CD4-positive, alpha-beta T cell (primary cell): ENCODE measurements around the gene KLHL17. TPM values are rescaled to one million over a fixed set of nuclear protein-coding genes. Genes with fewer than 3 reads are reported as not detected.

ENCODE experiments used
- ATAC-seq: fragments of 200-7000 bp; cut with Tn5 transposase; one replicate; pipeline ENCODE4 v1.10.0; 2022; ENCODE audit warnings: mild to moderate bottlenecking; ENCODE audit not compliant: poor library complexity
- CTCF ChIA-PET: fragments of 350-600 bp; sonication (Branson Sonifier 250); formaldehyde crosslinking; loops from one replicate; lab custom pipeline; 2021; ENCODE audit warnings: antibody characterized with exemption, inconsistent platforms; lab: Charles Lee
- POLR2A ChIA-PET: fragments of 350-600 bp; sonication (Branson Sonifier 250); formaldehyde crosslinking; loops from one replicate; lab custom pipeline; 2021; ENCODE audit warnings: antibody characterized with exemption, inconsistent platforms; lab: Charles Lee
- DNase-seq, 14 experiments: peaks; one replicate each; pipeline ENCODE4 v3.0.0-alpha.2; 2013 to 2020; ENCODE audit warnings: mixed read lengths in 2 of 14
- H3K27ac ChIP-seq, 2 donors: one replicate each; pipeline versions ENCODE4 v1.5.1 to v1.7.0; 2013; ENCODE audit warnings: low read length in 2 of 2, low read depth in 1 of 2, mild to moderate bottlenecking in 1 of 2
- H3K27me3 ChIP-seq, 2 experiments: 1 replicate in 1 of 2; 2 replicates in 1 of 2; pipeline versions ENCODE4 v1.6.1 to v1.7.0; 2013; ENCODE audit warnings: low read length in 2 of 2, control low read depth in 1 of 2, mild to moderate bottlenecking in 1 of 2, moderate library complexity in 1 of 2; ENCODE audit not compliant: insufficient read depth in 2 of 2, control insufficient read depth in 1 of 2
- H3K36me3 ChIP-seq: one replicate; pipeline ENCODE4 v1.6.1; 2013; ENCODE audit warnings: low read length, control low read depth; ENCODE audit not compliant: insufficient read depth
- H3K4me1 ChIP-seq: one replicate; pipeline ENCODE4 v1.6.1; 2013; ENCODE audit warnings: low read length, control low read depth; ENCODE audit not compliant: insufficient read depth
- H3K4me3 ChIP-seq: one replicate; pipeline ENCODE4 v1.5.1; 2013; ENCODE audit warnings: mild to moderate bottlenecking, low read length, moderate library complexity
- H3K9me3 ChIP-seq, 2 experiments: 1 replicate in 1 of 2; 2 replicates in 1 of 2; pipeline versions ENCODE4 v1.6.1 to v1.7.0; 2013; ENCODE audit warnings: low read length in 2 of 2, mild to moderate bottlenecking in 2 of 2, control low read depth in 1 of 2, moderate library complexity in 1 of 2; ENCODE audit not compliant: control insufficient read depth in 1 of 2, insufficient read depth in 1 of 2
- H3K27ac Mint-ChIP-seq: one replicate; pipeline ENCODE4 v1.8.0; 2020; ENCODE audit warnings: mixed read lengths
- H3K27me3 Mint-ChIP-seq: one replicate; pipeline ENCODE4 v1.8.0; 2021; ENCODE audit warnings: mixed read lengths
- H3K36me3 Mint-ChIP-seq: one replicate; pipeline ENCODE4 v1.8.0; 2021; ENCODE audit warnings: low read depth, mixed read lengths
- H3K4me1 Mint-ChIP-seq: one replicate; pipeline ENCODE4 v1.8.0; 2021; ENCODE audit warnings: low read depth, mixed read lengths
- H3K4me3 Mint-ChIP-seq: one replicate; pipeline ENCODE4 v1.8.0; 2020; ENCODE audit warnings: mild to moderate bottlenecking, mixed read lengths
- H3K9me3 Mint-ChIP-seq: one replicate; pipeline ENCODE4 v1.8.0; 2020; ENCODE audit warnings: mixed read lengths
- intact Hi-C, 2 experiments: fragments of 100-400 bp; cut with DNase I in 1 of 2; cut with micrococcal nuclease in 1 of 2; formaldehyde crosslinking; loops; one replicate each; pipeline versions ENCODE4 v1.15.1 to v1.9.0; 2023 to 2025; cut with DNase I, micrococcal nuclease
- total RNA-seq, 174 experiments: library from RNA in 2 of 174; stranded (reverse) in 2 of 174; gene quantifications; one replicate each; pipeline ENCODE4 v1.2.3 and lab custom pipeline; 2021 to 2026
- TF ChIP-seq, protein P1 (sequence below): fragments of 200-600 bp; IDR thresholded peaks from one replicate; pipeline ENCODE4 v1.8.0; 2022; ENCODE audit warnings: antibody characterized with exemption, mild to moderate bottlenecking

Gene KLHL17
- total RNA-seq, 2 experiments from 2014 or later, result 13.9 TPM

DNA sequence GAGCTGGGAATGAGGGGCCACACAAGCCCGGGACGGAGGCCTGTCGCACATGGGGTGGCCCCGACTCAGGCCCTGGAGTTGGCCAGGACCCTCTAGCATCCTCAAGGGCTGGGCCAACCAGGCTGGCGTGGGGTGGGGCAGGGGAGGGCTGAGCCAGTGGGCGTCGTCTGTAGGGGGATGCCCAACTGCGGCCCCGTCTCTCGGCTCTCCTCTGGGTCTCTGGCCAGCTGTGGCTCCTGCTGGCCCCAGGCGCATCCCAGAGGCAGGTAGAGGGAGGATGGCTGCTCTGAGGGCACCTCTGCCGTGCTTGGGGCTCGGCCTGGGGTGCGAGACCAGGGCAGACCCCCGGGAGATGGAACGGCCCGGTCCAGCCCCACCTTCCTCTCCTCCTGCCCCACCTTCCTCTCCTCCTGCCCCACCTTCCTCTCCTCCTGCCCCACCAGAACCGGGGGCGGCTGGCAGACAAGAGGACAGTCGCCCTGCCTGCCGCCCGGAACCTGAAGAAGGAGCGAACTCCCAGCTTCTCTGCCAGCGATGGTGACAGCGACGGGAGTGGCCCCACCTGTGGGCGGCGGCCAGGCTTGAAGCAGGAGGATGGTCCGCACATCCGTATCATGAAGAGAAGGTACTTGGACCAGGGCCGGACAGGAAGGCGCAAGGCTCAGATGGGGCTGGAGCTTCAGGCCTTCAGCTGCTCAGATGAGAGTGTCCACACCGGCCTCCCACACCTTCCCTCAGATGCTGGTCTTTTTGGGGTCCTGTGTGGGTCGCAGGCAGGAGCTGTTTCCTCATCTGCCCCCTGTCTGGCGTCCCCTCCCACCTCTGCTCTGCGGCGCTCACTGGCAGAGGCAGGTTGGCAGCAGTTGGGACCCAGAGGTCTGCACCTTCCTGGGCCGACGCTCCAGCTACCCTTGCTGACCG, 30.4 kb upstream of the KLHL17 start:
- H3K27ac Mint-ChIP-seq, result no peak overlapping the region
- H3K27me3 Mint-ChIP-seq, result peaks cover 53% of the 10 kb centered on the region
- no peaks in the 10 kb centered on the region for H3K36me3 Mint-ChIP-seq
- TF ChIP-seq, protein P1, sequence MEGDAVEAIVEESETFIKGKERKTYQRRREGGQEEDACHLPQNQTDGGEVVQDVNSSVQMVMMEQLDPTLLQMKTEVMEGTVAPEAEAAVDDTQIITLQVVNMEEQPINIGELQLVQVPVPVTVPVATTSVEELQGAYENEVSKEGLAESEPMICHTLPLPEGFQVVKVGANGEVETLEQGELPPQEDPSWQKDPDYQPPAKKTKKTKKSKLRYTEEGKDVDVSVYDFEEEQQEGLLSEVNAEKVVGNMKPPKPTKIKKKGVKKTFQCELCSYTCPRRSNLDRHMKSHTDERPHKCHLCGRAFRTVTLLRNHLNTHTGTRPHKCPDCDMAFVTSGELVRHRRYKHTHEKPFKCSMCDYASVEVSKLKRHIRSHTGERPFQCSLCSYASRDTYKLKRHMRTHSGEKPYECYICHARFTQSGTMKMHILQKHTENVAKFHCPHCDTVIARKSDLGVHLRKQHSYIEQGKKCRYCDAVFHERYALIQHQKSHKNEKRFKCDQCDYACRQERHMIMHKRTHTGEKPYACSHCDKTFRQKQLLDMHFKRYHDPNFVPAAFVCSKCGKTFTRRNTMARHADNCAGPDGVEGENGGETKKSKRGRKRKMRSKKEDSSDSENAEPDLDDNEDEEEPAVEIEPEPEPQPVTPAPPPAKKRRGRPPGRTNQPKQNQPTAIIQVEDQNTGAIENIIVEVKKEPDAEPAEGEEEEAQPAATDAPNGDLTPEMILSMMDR, result no peak
- ATAC-seq (no peak), DNase-seq (no peak)
- no peak overlapping the region for H3K27ac ChIP-seq
- no peaks in the 10 kb centered on the region for H3K9me3 Mint-ChIP-seq
- no peaks in the 10 kb centered on the region for H3K36me3 ChIP-seq
- no peak overlapping the region for H3K4me3 Mint-ChIP-seq
- H3K27me3 ChIP-seq, result peaks cover 24 to 25% of the 10 kb centered on the region in 2 experiments
- no peak overlapping the region for H3K4me3 ChIP-seq
- intact Hi-C loops, result no loop called here
- CTCF ChIA-PET, result interaction anchor here (0.9 kb wide), 1 partner anchor 72 kb away, joined by 3 read pairs; no protein-coding TSS in a partner anchor
- POLR2A ChIA-PET, result no interaction called here
- H3K4me1 Mint-ChIP-seq, result no peaks in the 10 kb centered on the region
- H3K4me1 ChIP-seq, result peaks cover 11% of the 10 kb centered on the region
- peaks cover 0 to 35% of the 10 kb centered on the region in 2 experiments for H3K9me3 ChIP-seq

DNA sequence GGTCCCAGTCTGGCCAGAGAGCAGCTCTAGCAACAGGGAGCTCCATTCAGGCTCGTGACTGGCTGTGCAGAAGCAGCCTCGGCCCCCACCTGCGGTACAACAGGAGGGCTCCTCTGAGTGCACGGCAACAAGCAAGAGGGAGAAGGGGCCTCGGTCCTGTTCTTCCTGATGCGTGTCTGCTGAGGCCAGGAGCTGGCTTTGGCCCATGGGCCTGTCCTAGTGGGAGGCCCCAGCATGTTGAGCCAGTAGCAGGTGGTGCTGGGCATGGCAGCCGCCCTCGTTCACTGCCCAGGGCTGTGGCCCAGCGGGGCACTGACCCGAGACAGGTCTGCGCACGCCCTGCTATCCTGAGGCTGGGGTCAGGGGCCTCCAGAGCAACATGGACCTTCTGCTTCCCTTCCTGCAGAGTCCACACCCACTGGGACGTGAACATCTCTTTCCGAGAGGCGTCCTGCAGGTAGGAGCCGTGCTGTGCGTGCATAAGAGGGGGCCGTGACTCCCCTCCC, 29.7 kb upstream of the KLHL17 start:
- ChIA-PET POLR2A (no interaction called here), CTCF (interaction anchor here (0.9 kb wide), 1 partner anchor 71 kb away, joined by 3 read pairs; no protein-coding TSS in a partner anchor)
- Mint-ChIP-seq H3K27ac (no peak overlapping the region), H3K27me3 (peaks cover 60% of the 10 kb centered on the region), H3K4me3 (no peak overlapping the region), H3K4me1 (no peaks in the 10 kb centered on the region), H3K36me3 (no peaks in the 10 kb centered on the region), H3K9me3 (no peaks in the 10 kb centered on the region)
- peaks cover 29 to 30% of the 10 kb centered on the region in 2 experiments for H3K27me3 ChIP-seq
- intact Hi-C loops, result no loop called here
- ATAC-seq (no peak), DNase-seq (no peak)
- no peak overlapping the region for H3K4me3 ChIP-seq
- no peak overlapping the region for H3K27ac ChIP-seq
- H3K36me3 ChIP-seq, result no peaks in the 10 kb centered on the region
- H3K9me3 ChIP-seq, result peaks cover 0 to 39% of the 10 kb centered on the region in 2 experiments
- H3K4me1 ChIP-seq, result peaks cover 5% of the 10 kb centered on the region
- TF ChIP-seq, protein P1, result no peak

DNA sequence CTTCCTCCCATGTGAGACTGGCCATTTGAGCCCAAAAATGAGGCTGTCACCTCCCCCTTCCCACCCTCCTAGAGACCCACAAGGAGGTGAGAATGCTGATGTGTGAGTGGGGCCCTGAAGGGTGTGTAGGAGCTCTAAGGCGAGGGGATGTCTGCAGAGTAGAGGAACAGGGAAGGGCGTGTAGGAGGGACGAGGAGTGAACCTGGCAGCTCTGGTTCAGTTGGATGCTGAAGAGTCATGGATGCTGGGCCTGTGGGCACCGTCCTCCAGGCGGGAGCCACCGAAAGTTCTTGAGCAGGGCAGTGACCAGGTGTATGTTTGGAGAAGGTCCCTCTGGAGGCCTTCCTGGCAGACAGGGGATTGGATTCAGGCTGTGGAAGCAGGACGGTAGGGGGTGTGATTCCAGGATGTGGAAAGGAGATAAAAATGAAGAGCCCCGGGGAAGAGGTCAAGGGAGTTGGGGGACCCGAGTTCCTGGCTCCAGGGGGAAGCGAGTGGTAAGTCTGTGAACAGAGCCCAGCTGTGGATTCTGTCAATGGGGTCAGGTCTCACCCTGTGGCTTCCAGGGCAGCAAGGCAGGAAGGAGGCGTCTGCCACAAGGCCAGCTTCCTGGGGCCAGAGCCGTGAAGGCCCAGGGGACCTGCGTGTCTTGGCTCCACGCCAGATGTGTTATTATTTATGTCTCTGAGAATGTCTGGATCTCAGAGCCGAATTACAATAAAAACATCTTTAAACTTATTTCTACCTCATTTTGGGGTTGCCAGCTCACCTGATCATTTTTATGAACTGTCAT, 28.8 kb upstream of the KLHL17 start:
- peaks cover 28 to 29% of the 10 kb centered on the region in 2 experiments for H3K27me3 ChIP-seq
- TF ChIP-seq, protein P1, result no peak
- no peak overlapping the region for H3K27ac ChIP-seq
- H3K27ac Mint-ChIP-seq, result no peak overlapping the region
- intact Hi-C loops, result no loop called here
- no peaks in the 10 kb centered on the region for H3K4me1 ChIP-seq
- no peak for DNase-seq
- no peaks in the 10 kb centered on the region for H3K36me3 ChIP-seq
- H3K27me3 Mint-ChIP-seq, result peaks cover 53% of the 10 kb centered on the region
- POLR2A ChIA-PET, result no interaction called here
- H3K9me3 Mint-ChIP-seq, result no peaks in the 10 kb centered on the region
- no peak for ATAC-seq
- H3K4me1 Mint-ChIP-seq, result no peaks in the 10 kb centered on the region
- CTCF ChIA-PET, result no interaction called here
- H3K4me3 Mint-ChIP-seq, result no peak overlapping the region
- H3K4me3 ChIP-seq, result no peak overlapping the region
- H3K36me3 Mint-ChIP-seq, result no peaks in the 10 kb centered on the region
- H3K9me3 ChIP-seq, result peaks cover 0 to 34% of the 10 kb centered on the region in 2 experiments
